Liver (tissue), 9 donors: ENCODE data around the gene TTC39A. TPM values are rescaled to one million over a fixed set of nuclear protein-coding genes. Genes with fewer than 3 reads are reported as not detected.

Experiments
- DNase-seq: peaks from one replicate; pipeline ENCODE4 v3.0.0-alpha.2; 2017; ENCODE audit warnings: low spot score
- H3K27ac ChIP-seq, 2 donors: one replicate each; pipeline ENCODE4 v1.7.0; 2013; ENCODE audit warnings: inconsistent platforms in 2 of 2, low read length in 2 of 2, control low read depth in 1 of 2, low read depth in 1 of 2, mild to moderate bottlenecking in 1 of 2
- H3K27me3 ChIP-seq, 4 donors: one replicate each; pipeline versions ENCODE4 v1.6.1 to v1.7.0; 2013; ENCODE audit warnings: low read length in 3 of 4, inconsistent platforms in 1 of 4, mild to moderate bottlenecking in 1 of 4, moderate library complexity in 1 of 4; ENCODE audit not compliant: control insufficient read depth in 4 of 4, insufficient read depth in 4 of 4
- H3K36me3 ChIP-seq, 4 donors: one replicate each; pipeline versions ENCODE4 v1.6.1 to v1.7.0; 2013; ENCODE audit warnings: low read length in 3 of 4, mild to moderate bottlenecking in 3 of 4, low read depth in 1 of 4, moderate library complexity in 1 of 4; ENCODE audit not compliant: control insufficient read depth in 4 of 4, insufficient read depth in 3 of 4
- H3K4me1 ChIP-seq, 4 donors: one replicate each; pipeline versions ENCODE4 v1.6.1 to v1.7.0; 2013; ENCODE audit warnings: low read length in 3 of 4, mild to moderate bottlenecking in 3 of 4, moderate library complexity in 1 of 4; ENCODE audit not compliant: control insufficient read depth in 4 of 4, insufficient read depth in 4 of 4
- H3K4me3 ChIP-seq, 3 donors: one replicate each; pipeline versions ENCODE4 v1.6.1 to v1.7.0; 2013; ENCODE audit warnings: low read length in 3 of 3, control low read depth in 1 of 3, low read depth in 1 of 3, mild to moderate bottlenecking in 1 of 3
- H3K9ac ChIP-seq, 2 donors: one replicate each; pipeline ENCODE4 v1.7.0; 2013; ENCODE audit warnings: low read length in 2 of 2, mild to moderate bottlenecking in 2 of 2, moderate library complexity in 2 of 2, control low read depth in 1 of 2, low read depth in 1 of 2
- H3K9me3 ChIP-seq, 4 donors: one replicate each; pipeline versions ENCODE4 v1.6.1 to v1.7.0; 2013; ENCODE audit warnings: low read length in 3 of 4; ENCODE audit not compliant: control insufficient read depth in 4 of 4
- EGR1 ChIP-seq, 2 donors: IDR thresholded peaks; 2 replicates each; pipeline ENCODE4 v1.6.1; 2016 to 2018; ENCODE audit warnings: antibody characterized with exemption in 2 of 2, low read depth in 2 of 2
- FOXA1 ChIP-seq: IDR thresholded peaks from 2 replicates; pipeline ENCODE4 v1.6.1; 2016; ENCODE audit warnings: antibody characterized with exemption
- FOXA2 ChIP-seq: IDR thresholded peaks from 2 replicates; pipeline ENCODE4 v1.6.1; 2016; ENCODE audit warnings: antibody characterized with exemption
- GABPA ChIP-seq, 2 donors: IDR thresholded peaks in 1 of 2; conservative IDR thresholded peaks in 1 of 2; 2 replicates each; pipeline ENCODE4 v1.6.1; 2016; ENCODE audit warnings: antibody characterized with exemption in 2 of 2, mild to moderate bottlenecking in 1 of 2, moderate library complexity in 1 of 2
- HNF4A ChIP-seq, 2 donors: conservative IDR thresholded peaks; 2 replicates each; pipeline ENCODE4 v1.6.1; 2016; ENCODE audit warnings: antibody characterized with exemption in 2 of 2, mild to moderate bottlenecking in 2 of 2
- HNF4G ChIP-seq: IDR thresholded peaks from 2 replicates; pipeline ENCODE4 v1.6.1; 2016; ENCODE audit warnings: antibody characterized with exemption
- JUND ChIP-seq, 2 donors: IDR thresholded peaks; 2 replicates each; pipeline ENCODE4 v1.6.1; 2016; ENCODE audit warnings: antibody characterized with exemption in 2 of 2
- RAD21 ChIP-seq, 2 donors: IDR thresholded peaks; 2 replicates each; pipeline ENCODE4 v1.6.1; 2016; ENCODE audit warnings: antibody characterized with exemption in 2 of 2, mild to moderate bottlenecking in 2 of 2
- RXRA ChIP-seq, 2 donors: IDR thresholded peaks; 2 replicates each; pipeline ENCODE4 v1.6.1; 2017 to 2018; ENCODE audit warnings: antibody characterized with exemption in 2 of 2, mild to moderate bottlenecking in 1 of 2
- SP1 ChIP-seq: IDR thresholded peaks from 2 replicates; pipeline ENCODE4 v1.6.1; 2018; ENCODE audit warnings: antibody characterized with exemption, mild to moderate bottlenecking
- YY1 ChIP-seq: IDR thresholded peaks from 2 replicates; pipeline ENCODE4 v1.6.1; 2016; ENCODE audit warnings: antibody characterized with exemption, mild to moderate bottlenecking
- WGBS: extraction: QIAGEN DNeasy Blood & Tissue Kit; methylation state at CpG from one replicate; pipeline ENCODE4 v1.1.7; 2013; 5-methylcytosine and 5-hydroxymethylcytosine counted together
- polyA plus RNA-seq, 2 donors: library from polyadenylated mRNA; stranded (reverse) in 1 of 2; unstranded in 1 of 2; fragments of 200-250 nt in 1 of 2; fragments of >200 nt in 1 of 2; fragmentation: Nextera tagmentation in 1 of 2; extraction: Ambion mirVana in 1 of 2; gene quantifications; one replicate each; pipeline versions ENCODE4 v1.2.1 to v1.2.3, GENCODE V29; 2013 to 2015
- total RNA-seq, 2 donors: library from RNA; depleted of rRNA; stranded (reverse); fragments of >200 nt; gene quantifications; one replicate each; pipeline ENCODE4 v1.2.3, GENCODE V29; 2014
- TF ChIP-seq, protein P1 (sequence below): IDR thresholded peaks from 2 replicates; pipeline ENCODE4 v1.6.1; 2016; ENCODE audit warnings: antibody characterized with exemption
- TF ChIP-seq, protein P2 (sequence below): IDR thresholded peaks from 2 replicates; pipeline ENCODE4 v1.6.1; 2016; ENCODE audit warnings: antibody characterized with exemption
- TF ChIP-seq, protein P3 (sequence below): IDR thresholded peaks from 2 replicates; pipeline ENCODE4 v1.6.1; 2016; ENCODE audit warnings: antibody characterized with exemption, mild to moderate bottlenecking
- TF ChIP-seq, protein P4 (sequence below): IDR thresholded peaks from 2 replicates; pipeline ENCODE4 v1.6.1; 2016; ENCODE audit warnings: antibody characterized with exemption
- donor health status: healthy.
- donor health status: healthy.
- donor health status: healthy.
- donor health status: healthy.
- donor health status: healthy.

TTC39A gene
- 1 to 10 TPM; 1.3 to 1.6 TPM for total RNA-seq
- polyA plus RNA-seq: 1 to 10 TPM in 1 of 2 donors, under 1 TPM in 1; 0.32 to 1.9 TPM

DNA sequence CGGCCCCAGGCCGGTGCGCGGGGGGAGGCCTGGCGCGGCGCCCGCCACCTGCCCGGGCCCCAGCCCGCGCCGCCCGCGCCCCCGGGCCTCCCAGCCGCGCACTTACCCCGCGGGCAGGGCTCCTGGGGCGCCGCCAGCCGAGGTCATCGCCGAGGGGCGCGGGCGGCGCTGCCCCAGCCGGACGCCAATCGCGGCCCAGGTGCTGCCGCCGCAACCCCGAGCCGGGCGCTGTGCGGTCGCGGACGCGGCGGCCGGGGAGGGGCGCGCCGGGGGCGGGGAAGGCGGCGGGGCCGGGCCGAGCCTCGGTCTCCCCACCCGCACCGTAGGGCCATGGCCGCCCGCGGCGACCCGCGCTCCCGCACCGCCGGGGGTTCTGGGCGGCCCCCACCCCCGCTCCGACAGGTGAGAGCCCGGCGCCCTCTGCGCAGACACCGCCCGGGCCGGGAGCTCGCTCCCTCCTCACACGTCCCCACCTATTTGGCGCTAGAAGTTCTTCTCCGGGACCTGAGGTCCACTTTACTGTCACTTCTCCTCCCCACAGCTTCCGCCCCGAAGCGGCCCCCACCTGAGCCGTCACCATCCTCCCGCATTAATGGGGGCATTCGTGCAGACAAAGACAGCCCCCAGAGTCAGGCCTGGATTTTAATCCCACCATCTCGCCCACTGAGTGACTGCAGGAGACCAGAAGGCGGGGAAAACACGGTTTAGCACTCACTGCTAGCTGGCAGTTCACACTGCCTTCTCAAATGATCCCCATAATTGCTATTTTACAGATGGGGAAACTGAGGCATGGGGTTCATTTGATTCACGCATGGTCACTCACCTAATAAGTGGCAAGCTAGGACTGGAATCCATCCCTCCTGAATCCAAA is at the start of gene TTC39A:
Gene TTC39A (minus strand): TSS at position 232 of the 871 bp plus-strand sequence. CDS start 85 bp downstream, at position 147.
- Histone ChIP-seq H3K27me3 (no peaks in the 10 kb centered on the region), H3K27ac (peak within 1 kb of the TSS in 1 of 2 donors; percentile 2), H3K4me3 (peak within 1 kb of the TSS in 1 of 3 donors; percentile 62), H3K9ac (peak within 1 kb of the TSS in 1 of 2 donors; percentile 13), H3K4me1 (peaks cover 4 to 20% (median 14%) of the 10 kb centered on the region in 4 donors), H3K9me3 (no peaks in the 10 kb centered on the region), H3K36me3 (no peaks in the 10 kb centered on the region)
- DNase-seq: no peak
- TF ChIP-seq GABPA (IDR thresholded peaks at IDR 0.05 in 1 of 2, conservative IDR thresholded peaks at IDR 0.05 in 1 of 2): no peak
- 7% methylated on average over 87 of the region's 87 CpGs for WGBS

DNA sequence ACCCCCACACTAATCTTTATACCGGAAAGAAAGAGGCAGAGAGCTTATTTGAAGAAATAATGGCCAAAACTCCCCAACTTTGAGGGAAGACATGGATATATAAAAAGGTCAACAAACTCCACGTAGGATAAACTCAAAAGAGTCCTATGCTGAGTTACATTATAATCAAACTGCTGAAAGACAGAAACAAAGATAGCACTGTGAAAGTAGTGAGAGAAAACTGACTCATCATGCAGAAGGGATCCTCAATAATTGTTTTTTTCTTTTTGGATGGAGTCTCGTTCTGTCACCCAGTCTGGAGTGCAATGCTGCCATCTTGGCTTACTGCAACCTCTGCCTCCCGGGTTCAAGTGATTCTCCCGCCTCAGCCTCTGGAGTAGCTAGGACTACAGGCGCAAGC is 48.5 kb upstream of the TTC39A start:
- Histone ChIP-seq H3K4me3 (no peak overlapping the region), H3K27ac (no peak overlapping the region), H3K4me1 (no peaks in the 10 kb centered on the region), H3K36me3 (peaks cover 3 to 21% (median 9%) of the 10 kb centered on the region in 4 donors), H3K27me3 (no peaks in the 10 kb centered on the region), H3K9ac (no peak overlapping the region), H3K9me3 (no peaks in the 10 kb centered on the region)
- DNase-seq: no peak
- TF ChIP-seq HNF4A (conservative IDR thresholded peaks at IDR 0.05) (no peak), HNF4G (no peak), YY1 (no peak), FOXA2 (no peak), JUND (IDR thresholded peaks at IDR 0.05) (no peak)
- 95% methylated on average over 6 of the region's 6 CpGs for WGBS

DNA sequence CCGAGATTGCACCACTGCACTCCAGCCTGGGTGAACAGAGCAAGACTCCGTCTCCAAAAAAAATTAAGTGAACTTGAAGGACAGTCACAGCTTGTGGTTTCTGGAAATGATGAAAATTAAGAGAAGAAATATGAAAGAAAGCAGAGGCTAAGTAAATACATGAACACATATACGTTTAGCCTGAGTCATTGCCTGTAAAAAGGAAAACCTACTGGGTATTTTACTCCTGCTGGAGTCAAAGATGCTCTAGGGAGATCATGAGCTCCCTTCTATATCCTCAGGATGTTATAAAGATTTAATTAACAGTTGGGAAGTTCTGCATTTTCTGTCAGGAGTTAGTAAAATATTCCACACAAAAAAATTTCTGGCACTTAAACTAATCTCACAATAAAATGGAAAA is 43.5 kb upstream of the TTC39A start:
- WGBS: 97% methylated on average over 3 of the region's 3 CpGs
- no peak for TF ChIP-seq FOXA1
- TF ChIP-seq, protein P1, sequence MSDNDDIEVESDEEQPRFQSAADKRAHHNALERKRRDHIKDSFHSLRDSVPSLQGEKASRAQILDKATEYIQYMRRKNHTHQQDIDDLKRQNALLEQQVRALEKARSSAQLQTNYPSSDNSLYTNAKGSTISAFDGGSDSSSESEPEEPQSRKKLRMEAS: no peak
- no peak for TF ChIP-seq HNF4G
- TF ChIP-seq, protein P2, sequence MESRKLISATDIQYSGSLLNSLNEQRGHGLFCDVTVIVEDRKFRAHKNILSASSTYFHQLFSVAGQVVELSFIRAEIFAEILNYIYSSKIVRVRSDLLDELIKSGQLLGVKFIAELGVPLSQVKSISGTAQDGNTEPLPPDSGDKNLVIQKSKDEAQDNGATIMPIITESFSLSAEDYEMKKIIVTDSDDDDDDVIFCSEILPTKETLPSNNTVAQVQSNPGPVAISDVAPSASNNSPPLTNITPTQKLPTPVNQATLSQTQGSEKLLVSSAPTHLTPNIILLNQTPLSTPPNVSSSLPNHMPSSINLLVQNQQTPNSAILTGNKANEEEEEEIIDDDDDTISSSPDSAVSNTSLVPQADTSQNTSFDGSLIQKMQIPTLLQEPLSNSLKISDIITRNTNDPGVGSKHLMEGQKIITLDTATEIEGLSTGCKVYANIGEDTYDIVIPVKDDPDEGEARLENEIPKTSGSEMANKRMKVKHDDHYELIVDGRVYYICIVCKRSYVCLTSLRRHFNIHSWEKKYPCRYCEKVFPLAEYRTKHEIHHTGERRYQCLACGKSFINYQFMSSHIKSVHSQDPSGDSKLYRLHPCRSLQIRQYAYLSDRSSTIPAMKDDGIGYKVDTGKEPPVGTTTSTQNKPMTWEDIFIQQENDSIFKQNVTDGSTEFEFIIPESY: no peak
- TF ChIP-seq SP1: no peak
- TF ChIP-seq, protein P3, sequence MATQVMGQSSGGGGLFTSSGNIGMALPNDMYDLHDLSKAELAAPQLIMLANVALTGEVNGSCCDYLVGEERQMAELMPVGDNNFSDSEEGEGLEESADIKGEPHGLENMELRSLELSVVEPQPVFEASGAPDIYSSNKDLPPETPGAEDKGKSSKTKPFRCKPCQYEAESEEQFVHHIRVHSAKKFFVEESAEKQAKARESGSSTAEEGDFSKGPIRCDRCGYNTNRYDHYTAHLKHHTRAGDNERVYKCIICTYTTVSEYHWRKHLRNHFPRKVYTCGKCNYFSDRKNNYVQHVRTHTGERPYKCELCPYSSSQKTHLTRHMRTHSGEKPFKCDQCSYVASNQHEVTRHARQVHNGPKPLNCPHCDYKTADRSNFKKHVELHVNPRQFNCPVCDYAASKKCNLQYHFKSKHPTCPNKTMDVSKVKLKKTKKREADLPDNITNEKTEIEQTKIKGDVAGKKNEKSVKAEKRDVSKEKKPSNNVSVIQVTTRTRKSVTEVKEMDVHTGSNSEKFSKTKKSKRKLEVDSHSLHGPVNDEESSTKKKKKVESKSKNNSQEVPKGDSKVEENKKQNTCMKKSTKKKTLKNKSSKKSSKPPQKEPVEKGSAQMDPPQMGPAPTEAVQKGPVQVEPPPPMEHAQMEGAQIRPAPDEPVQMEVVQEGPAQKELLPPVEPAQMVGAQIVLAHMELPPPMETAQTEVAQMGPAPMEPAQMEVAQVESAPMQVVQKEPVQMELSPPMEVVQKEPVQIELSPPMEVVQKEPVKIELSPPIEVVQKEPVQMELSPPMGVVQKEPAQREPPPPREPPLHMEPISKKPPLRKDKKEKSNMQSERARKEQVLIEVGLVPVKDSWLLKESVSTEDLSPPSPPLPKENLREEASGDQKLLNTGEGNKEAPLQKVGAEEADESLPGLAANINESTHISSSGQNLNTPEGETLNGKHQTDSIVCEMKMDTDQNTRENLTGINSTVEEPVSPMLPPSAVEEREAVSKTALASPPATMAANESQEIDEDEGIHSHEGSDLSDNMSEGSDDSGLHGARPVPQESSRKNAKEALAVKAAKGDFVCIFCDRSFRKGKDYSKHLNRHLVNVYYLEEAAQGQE: no peak
- TF ChIP-seq EGR1 (IDR thresholded peaks at IDR 0.05; ENCODE audit: low read depth in 2 of 2): no peak
- TF ChIP-seq HNF4A (conservative IDR thresholded peaks at IDR 0.05): no peak
- TF ChIP-seq JUND (IDR thresholded peaks at IDR 0.05): no peak
- TF ChIP-seq YY1: no peak
- TF ChIP-seq GABPA (IDR thresholded peaks at IDR 0.05 in 1 of 2, conservative IDR thresholded peaks at IDR 0.05 in 1 of 2): no peak
- TF ChIP-seq RXRA (IDR thresholded peaks at IDR 0.05): no peak
- TF ChIP-seq, protein P4, sequence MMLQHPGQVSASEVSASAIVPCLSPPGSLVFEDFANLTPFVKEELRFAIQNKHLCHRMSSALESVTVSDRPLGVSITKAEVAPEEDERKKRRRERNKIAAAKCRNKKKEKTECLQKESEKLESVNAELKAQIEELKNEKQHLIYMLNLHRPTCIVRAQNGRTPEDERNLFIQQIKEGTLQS: no peak
- no peak for TF ChIP-seq RAD21 (IDR thresholded peaks at IDR 0.05)

More for the DNA sequence above, 43.5 kb upstream of the TTC39A start:
- H3K27ac ChIP-seq: no peak overlapping the region
- no peak overlapping the region for H3K9ac ChIP-seq
- no peak for DNase-seq
- no peaks in the 10 kb centered on the region for H3K27me3 ChIP-seq
- H3K9me3 ChIP-seq: no peaks in the 10 kb centered on the region
- peaks cover 5 to 17% (median 7%) of the 10 kb centered on the region in 4 donors for H3K36me3 ChIP-seq
- H3K4me3 ChIP-seq: no peak overlapping the region
- H3K4me1 ChIP-seq: no peaks in the 10 kb centered on the region
